HG03442 (cell line): ENCODE data around the gene CYTH4.

Experiments used
- ATAC-seq: cut with Tn5 transposase; IDR thresholded peaks from one replicate; pipeline ENCODE4 v1.9.1; 2021; ENCODE audit warnings: mild to moderate bottlenecking, moderate library complexity; ENCODE audit not compliant: unreplicated experiment

Gene CYTH4

GRCh38 chr22:37267661-37268413, 14.5 kb upstream of the CYTH4 start:
- no peak for ATAC-seq

GRCh38 chr22:37269936-37270678, 12.2 kb upstream of the CYTH4 start:
- no peak for ATAC-seq

GRCh38 chr22:37270928-37271650, 11.2 kb upstream of the CYTH4 start:
- no peak for ATAC-seq

GRCh38 chr22:37273126-37273845, 9.0 kb upstream of the CYTH4 start:
- no peak for ATAC-seq

DNA sequence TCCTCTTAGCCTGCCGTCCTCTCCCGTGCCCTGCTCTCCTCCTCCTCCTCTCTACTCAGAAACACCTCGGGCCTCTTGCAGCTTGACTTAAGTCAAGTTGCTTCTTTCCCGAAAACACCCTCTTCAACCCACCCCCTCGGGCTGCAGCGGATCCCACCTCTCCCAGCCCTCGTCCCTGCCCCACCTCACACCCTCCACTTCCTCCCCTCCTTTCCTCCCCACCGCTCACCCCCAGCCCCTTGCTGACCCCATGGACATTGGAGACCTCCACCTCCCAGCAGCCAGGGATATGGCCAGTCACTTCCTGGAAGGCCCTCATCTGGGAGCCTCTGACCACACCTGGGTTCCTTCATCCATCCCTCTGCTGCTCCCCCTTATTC, 8.5 kb upstream of the CYTH4 start:
- ATAC-seq, result no peak

DNA sequence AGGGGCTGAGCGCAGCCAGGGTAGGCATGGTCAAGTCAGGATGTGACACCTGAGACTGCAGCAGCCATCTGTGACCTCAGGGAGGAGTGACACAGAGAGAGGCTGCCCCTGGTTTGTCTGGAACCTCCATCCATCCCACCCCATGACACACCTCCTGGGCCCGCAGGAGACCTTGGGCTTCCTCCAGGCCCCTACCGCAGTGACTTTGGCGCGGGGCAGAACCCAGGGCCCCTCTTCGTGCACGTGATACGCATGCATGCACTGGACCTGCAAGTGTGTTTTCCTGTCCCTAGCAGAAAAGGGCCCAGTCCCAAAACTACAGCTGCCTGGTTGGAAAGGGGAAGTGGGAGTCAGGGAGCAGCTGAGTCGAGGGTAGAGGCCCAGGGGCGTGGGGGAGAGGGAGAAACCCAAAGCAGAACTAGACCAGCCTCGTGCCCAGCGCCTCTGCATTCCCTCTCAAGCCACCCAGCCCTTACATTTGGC, 7.9 kb upstream of the CYTH4 start:
- ATAC-seq, result no peak

DNA sequence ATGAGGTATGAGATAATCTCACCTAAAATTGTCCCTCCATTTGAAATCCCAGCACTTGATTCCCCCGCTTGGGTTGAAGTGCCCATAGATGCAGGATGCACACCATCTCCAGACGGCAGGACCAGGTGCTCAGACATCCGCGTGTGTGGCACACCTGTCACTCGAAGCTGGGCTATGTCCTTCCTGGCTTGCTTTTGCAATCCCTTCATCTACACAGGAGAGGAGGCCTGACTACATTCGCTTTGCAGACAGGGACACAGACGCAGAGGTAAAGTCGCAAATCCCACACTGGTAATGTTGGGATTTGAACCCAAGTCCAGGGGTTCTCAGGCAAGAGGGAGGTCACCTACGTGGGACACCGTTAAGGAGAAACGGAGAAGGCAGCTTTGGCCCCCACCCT, 7.2 kb upstream of the CYTH4 start:
- no peak for ATAC-seq

DNA sequence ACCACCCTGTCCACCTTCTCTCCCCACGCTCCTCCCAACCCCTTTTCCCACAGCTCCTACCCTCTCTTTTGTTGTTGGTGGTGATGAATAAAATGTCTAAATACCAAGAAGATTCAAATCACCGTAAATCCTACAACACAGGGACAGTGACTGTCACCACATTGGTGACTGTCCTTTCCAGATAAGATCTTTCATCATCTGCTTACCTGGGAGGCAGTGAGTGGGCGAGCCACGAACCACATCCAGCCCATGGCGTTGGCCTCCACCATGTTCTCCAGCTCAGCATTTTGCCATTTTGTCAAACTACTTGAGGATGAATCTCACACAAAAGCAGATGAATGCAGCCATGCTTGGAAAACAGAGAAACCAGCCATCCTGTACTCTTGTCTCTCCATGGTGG, 6.7 kb upstream of the CYTH4 start:
- ATAC-seq, result no peak

GRCh38 chr22:37276776-37277175, 5.5 kb upstream of the CYTH4 start:
- no peak for ATAC-seq

- ATAC-seq, result no peak
These were observed 4.9 kb upstream of the CYTH4 start for GRCh38 chr22:37277384-37277783.

DNA sequence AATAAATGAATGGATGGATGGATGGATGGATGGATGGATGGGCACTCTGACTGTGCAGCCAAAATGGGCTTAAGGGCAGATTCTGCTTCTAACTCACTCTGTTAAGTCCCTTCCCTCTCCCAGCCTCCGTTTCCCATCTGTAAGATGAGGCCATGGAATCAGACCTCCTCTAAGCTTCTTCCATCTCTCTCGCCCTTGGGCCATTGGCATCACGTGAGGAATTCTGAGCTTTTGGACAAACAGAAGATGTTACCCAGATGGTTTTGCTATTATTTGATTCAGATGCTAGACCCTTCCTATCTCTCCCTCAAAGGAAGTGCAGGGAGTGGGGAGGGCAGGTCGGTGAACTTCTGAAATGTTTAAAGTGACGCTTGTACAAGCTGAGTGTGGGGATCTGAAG, 4.0 kb upstream of the CYTH4 start:
- no peak for ATAC-seq

- ATAC-seq, result no peak
These were observed 2.8 kb upstream of the CYTH4 start for GRCh38 chr22:37279331-37280181.

DNA sequence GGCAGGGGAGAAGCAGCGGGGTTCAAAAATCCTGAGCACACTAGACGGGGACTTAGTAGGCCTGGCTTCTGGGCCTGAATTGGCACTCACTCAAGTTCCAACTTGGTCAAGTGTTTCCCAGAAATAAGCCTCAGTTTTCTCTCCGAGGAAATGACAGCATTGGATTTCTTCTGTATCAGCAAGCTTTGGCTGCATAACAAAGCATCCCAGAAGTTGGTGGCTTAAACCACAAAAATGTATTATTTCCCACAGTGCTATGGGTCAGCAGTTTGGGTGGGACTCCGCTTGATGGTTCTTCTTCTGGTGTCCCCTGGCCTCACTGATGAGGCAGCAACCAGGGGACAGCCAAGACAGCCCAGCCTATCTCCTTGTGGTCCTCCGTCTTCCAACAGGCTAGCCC, 1.6 kb upstream of the CYTH4 start:
- ATAC-seq, result no peak

DNA sequence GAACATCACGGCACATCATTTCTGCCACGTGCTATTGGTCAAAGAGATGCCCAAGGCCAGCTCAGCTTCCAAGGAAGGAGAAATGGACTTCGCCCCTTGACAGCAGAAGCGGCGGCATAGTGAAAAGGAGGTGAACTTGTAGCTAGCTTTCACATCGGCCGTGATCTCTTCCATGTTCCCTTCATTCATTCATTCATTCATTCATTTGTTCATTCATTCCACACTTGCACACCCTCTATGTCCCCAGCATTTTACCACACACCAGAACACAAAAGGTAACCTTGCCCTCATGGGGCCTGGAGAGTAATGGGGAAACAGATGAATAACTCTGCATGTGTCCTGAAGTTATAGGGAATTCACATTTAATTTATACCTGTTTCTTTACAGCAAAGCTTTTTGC, 1.1 kb upstream of the CYTH4 start:
- ATAC-seq, result no peak

DNA sequence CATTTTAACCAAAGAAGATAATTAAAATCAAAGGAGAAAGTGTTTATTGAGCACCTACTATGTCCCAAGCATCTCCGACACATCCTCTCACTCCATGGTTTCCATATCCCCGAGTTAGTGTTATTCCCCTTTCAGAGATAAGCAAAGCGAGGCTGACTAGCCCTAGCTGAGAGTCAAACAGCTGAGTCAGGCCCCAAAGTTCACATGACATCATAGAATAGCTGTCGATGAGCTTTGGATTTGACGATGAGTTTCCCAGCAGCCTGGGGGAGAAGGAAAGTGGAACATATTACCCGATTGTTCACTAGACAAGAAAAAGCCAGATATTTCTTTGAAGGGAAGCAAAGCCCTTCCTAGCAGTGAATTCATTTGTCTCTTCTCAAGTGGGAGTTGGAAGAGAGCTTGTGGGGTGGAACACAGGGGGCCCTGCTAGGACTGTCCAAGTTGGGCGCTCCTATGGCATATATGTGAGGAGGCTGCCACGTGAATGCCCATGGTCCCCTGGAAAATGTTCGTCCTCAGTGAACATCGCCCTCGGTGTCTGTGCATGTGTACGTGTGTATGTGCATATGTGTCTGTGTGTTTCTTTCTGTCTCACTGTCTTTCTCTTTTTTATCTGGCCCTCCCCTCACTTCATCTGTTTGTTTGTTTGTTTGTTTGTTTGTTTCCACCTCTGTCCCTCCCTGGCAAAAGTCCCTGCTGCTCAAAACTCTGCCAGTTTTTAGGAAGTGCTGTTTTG, 493 bp upstream of the CYTH4 start:
- no peak for ATAC-seq

DNA sequence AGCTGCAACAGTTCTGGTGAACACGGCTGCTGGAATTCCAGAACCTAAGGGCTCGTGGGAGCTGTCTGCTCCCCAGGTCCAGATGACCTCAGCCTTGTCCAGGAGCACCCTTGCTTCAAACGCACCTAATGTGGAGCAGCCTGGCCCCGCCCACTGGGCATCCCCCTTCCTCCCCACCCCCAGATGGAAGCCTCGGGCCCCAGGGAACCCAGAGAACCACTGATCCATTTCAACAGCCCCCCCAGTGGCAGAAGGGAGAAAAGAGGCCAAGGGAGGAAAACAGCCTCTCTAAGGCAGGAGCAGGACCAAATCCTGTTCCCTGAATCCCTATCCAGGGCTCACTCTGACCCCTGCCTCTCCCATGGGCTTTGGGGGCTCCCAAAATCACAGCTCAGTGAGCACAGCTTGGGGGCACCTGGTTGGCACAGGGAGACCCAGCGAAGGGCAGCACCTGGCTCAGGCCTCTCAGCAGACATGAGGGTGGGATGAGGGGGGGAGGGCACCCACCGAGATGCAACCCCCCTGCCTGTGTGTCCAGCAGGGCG, 1.2 kb downstream of the CYTH4 start:
- no peak for ATAC-seq

DNA sequence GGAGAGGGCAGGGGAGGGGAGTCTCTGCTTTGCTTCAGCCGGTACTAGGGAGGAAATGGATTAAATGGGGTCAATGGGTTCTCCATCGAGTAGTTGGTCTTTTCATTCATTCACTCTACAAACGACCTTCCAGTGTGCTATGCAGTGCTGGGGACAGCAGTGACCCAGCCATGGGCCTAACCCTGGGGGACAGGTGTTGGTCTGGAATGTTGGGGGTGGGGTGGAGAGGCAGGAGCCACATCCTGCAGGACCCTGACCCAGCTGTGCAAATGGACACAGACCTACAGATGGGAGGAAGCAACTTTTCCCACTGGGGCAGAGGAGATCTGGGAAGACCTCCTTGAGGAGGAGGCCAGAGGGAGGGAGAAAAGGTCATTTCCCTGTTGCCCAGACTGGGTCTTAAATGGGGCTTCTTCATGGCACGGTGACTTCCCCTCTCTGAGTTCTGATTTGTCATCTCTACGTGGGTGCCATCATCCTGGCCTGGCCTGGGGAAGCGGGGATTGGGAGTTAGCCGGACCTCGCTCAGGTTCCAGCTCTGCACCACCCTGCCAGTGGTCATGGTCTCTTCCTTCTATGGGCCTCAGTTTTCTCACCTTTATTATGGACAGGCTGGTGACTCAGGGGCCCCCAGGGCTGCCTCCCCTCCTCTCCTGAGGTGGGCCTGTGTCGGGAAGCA, 2.0 kb downstream of the CYTH4 start:
- ATAC-seq, result no peak

DNA sequence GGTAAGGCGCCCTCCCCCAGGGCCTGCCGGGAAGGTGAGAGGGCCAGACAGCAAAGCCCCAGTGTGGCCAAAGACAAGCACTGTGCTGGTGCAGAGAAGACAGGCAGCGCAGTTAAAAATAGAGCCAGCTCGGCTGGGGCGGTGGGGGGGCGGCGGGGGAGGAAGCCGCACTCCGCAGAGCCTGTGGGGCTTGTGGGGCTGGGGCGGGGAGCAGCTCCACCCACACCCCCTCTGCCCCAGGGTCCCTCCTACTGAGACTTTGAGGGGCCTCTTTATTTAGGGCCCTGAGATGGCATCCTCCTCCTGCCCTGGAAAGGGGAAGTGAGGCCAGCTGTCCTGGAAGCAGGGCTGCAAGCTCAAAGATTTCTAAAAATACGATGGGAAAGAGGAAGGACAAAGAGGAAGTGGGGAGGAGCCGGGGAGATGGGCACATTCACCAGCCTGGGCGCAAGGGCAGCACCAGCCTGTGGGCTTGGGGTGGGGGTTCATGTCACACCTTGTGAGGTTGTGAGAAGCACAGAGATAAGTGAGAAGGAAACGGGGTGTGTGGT, 2.6 kb downstream of the CYTH4 start:
- ATAC-seq, result no peak
